Adrenal gland (tissue), 12 donors: ENCODE data around the gene MYH10. TPM values are rescaled to one million over a fixed set of nuclear protein-coding genes. Genes with fewer than 3 reads are reported as not detected.

ENCODE experiments used
- DNase-seq, 7 donors: peaks; one replicate each; pipeline ENCODE4 v3.0.0-alpha.2; 2019 to 2020
- H3K27ac ChIP-seq, 5 donors: fragments of 200-600 bp; sonication (generic) in 4 of 5; 1 replicate in 3 of 5; 2 replicates in 2 of 5; pipeline versions ENCODE4 v1.5.1 to v1.8.0; 2016 to 2020; ENCODE audit warnings: mild to moderate bottlenecking in 1 of 5
- H3K27me3 ChIP-seq: fragments of 200-600 bp; 2 replicates; pipeline ENCODE4 v1.8.0; 2021
- H3K36me3 ChIP-seq, 2 donors: fragments of 200-600 bp; replicated peaks in 1 of 2; 1 replicate in 1 of 2; 2 replicates in 1 of 2; pipeline versions ENCODE4 v1.5.1 to v1.8.0; 2018 to 2022
- H3K4me1 ChIP-seq, 2 donors: fragments of 200-600 bp; replicated peaks in 1 of 2; 1 replicate in 1 of 2; 2 replicates in 1 of 2; pipeline versions ENCODE4 v1.5.1 to v1.8.0; 2018 to 2021
- H3K4me3 ChIP-seq, 4 donors: fragments of 200-600 bp; sonication (generic) in 3 of 4; one replicate each; pipeline ENCODE4 v1.5.1; 2016 to 2018
- H3K9me3 ChIP-seq, 3 donors: fragments of 200-600 bp; sonication (generic) in 1 of 3; replicated peaks in 1 of 3; 1 replicate in 2 of 3; 2 replicates in 1 of 3; pipeline versions ENCODE4 v1.5.1 to v1.8.0; 2016 to 2021
- CTCF ChIP-seq, 6 experiments: fragments of 450-650 bp in 4 of 6; fragments of 200-600 bp in 2 of 6; sonication (generic) in 1 of 6; IDR thresholded peaks; 1 replicate in 5 of 6; 2 replicates in 1 of 6; pipeline versions ENCODE4 v1.5.1 to v1.8.0; 2016 to 2021; ENCODE audit warnings: antibody characterized with exemption in 6 of 6, mild to moderate bottlenecking in 2 of 6, moderate library complexity in 1 of 6
- POLR2A ChIP-seq, 2 donors: fragments of 450-650 bp; IDR thresholded peaks; one replicate each; pipeline ENCODE4 v1.6.1; 2017; ENCODE audit warnings: antibody characterized with exemption in 2 of 2, mild to moderate bottlenecking in 2 of 2, moderate library complexity in 1 of 2
- WGBS, 4 donors: extraction: QIAGEN DNeasy Blood & Tissue Kit in 2 of 4; methylation state at CpG; one replicate each; pipeline versions ENCODE4 v1.1.5 to v1.1.7; 2013 to 2017; 5-methylcytosine and 5-hydroxymethylcytosine counted together
- intact Hi-C, 2 donors: fragments of 100-400 bp; cut with DNase I; formaldehyde crosslinking; loops; one replicate each; pipeline versions ENCODE4 v1.14.1 to v1.15.0; 2022 to 2023
- polyA plus RNA-seq, 3 donors: library from polyadenylated mRNA; stranded (reverse); fragments of 200-250 nt in 2 of 3; fragments of 350-450 nt in 1 of 3; fragmentation: Illumina TruSeq in 1 of 3; extraction: RNeasy Lipid Tissue Mini Kit (QIAGEN cat#74804) in 1 of 3; gene quantifications; one replicate each; pipeline ENCODE4 v1.2.3, GENCODE V29; 2013 to 2014
- total RNA-seq, 9 donors: library from RNA; depleted of rRNA in 4 of 9; stranded (reverse); fragments of >200 nt in 4 of 9; fragments of 120-200 nt in 1 of 9; fragmentation: NEBNext Ultra II Directional in 1 of 9; extraction: Animal tissue kit (Norgen Biotek cat#: 25700) in 1 of 9; gene quantifications; one replicate each; pipeline versions ENCODE4 v1.1.0 to v1.2.4, GENCODE V29; 2013 to 2023
- donor health status: healthy with polysubstance abuse.
- donor health status: Bipolar disorder and iron deficiency.
- donor health status: DM: yes; HTN: yes; CAD: no.
- donor health status: DM: no; HTN: no; CAD: no.
- donor health status: DM: no; HTN: no; CAD: no.
- donor health status: DM: yes; HTN: yes; CAD: no.

MYH10 gene
- total and polyA plus RNA-seq, 12 donors: 9.8 to 101 (median 41.0) TPM

GRCh38 chr17:8481703-8482102 lies 148.8 kb downstream of the MYH10 start:
- H3K36me3 ChIP-seq: peaks cover 0 to 43% of the 10 kb centered on the region in 2 donors
- intact Hi-C loops: no loop called here
- no peaks in the 10 kb centered on the region for H3K27me3 ChIP-seq
- no peaks in the 10 kb centered on the region for H3K9me3 ChIP-seq
- WGBS, 4 donors: 78 to 84% (median 82%) methylated on average over 3 to 5 of the region's 5 CpGs
- DNase-seq: peak in 1 of 7 donors; percentile 45
- H3K4me3 ChIP-seq: no peak overlapping the region
- H3K4me1 ChIP-seq: peaks cover 11 to 16% of the 10 kb centered on the region in 2 donors
- TF ChIP-seq POLR2A (IDR thresholded peaks at IDR 0.05): no peak
- TF ChIP-seq CTCF (IDR thresholded peaks at IDR 0.05): no peak
- H3K27ac ChIP-seq: no peak overlapping the region

GRCh38 chr17:8481089-8481488 lies 149.4 kb downstream of the MYH10 start:
- H3K36me3 ChIP-seq: peaks cover 0 to 49% of the 10 kb centered on the region in 2 donors
- no peaks in the 10 kb centered on the region for H3K27me3 ChIP-seq
- WGBS, 4 donors: 94 to 100% (median 95%) methylated on average over 1 to 20 of the region's 22 CpGs
- no peak overlapping the region for H3K27ac ChIP-seq
- H3K4me3 ChIP-seq: no peak overlapping the region
- DNase-seq: peak in 1 of 7 donors; percentile 51
- intact Hi-C loops: no loop called here
- H3K4me1 ChIP-seq: peaks cover 11 to 16% of the 10 kb centered on the region in 2 donors
- no peaks in the 10 kb centered on the region for H3K9me3 ChIP-seq
- TF ChIP-seq POLR2A (IDR thresholded peaks at IDR 0.05) (no peak), CTCF (IDR thresholded peaks at IDR 0.05) (no peak)

- peak overlapping the region in 4 of 5 donors; percentile 25 to 81 (median 58) for H3K27ac ChIP-seq
- H3K4me1 ChIP-seq: peaks cover 11 to 16% of the 10 kb centered on the region in 2 donors
- intact Hi-C loops: no loop called here
- no peak for TF ChIP-seq CTCF (IDR thresholded peaks at IDR 0.05)
- no peak for TF ChIP-seq POLR2A (IDR thresholded peaks at IDR 0.05)
- H3K36me3 ChIP-seq: peaks cover 0 to 57% of the 10 kb centered on the region in 2 donors
- H3K9me3 ChIP-seq: no peaks in the 10 kb centered on the region
- no peak overlapping the region for H3K4me3 ChIP-seq
- peak in 6 of 7 donors; percentile 37 to 68 (median 60) for DNase-seq
- H3K27me3 ChIP-seq: no peaks in the 10 kb centered on the region
- WGBS, 4 donors: 64 to 86% (median 71%) methylated on average over 21 to 33 of the region's 33 CpGs
Measured at GRCh38 chr17:8480011-8480976, 150.2 kb downstream of the MYH10 start.

- Histone ChIP-seq H3K36me3 (peaks cover 0 to 65% of the 10 kb centered on the region in 2 donors), H3K27me3 (no peaks in the 10 kb centered on the region), H3K27ac (peak overlapping the region in 4 of 5 donors; percentile 25 to 81 (median 58)), H3K4me1 (peaks cover 11 to 16% of the 10 kb centered on the region in 2 donors), H3K9me3 (no peaks in the 10 kb centered on the region), H3K4me3 (no peak overlapping the region)
- intact Hi-C loops: loop anchor here in 1 of 2 donors (10.0 kb wide), 1 partner anchor 265 kb away; the partner anchor contains the start of gene CCDC42
- WGBS, 4 donors: 35 to 55% (median 45%) methylated on average over 11 of the region's 11 CpGs
- no peak for TF ChIP-seq POLR2A (IDR thresholded peaks at IDR 0.05)
- TF ChIP-seq CTCF (IDR thresholded peaks at IDR 0.05): no peak
- peak in 6 of 7 donors; percentile 57 to 84 (median 74) for DNase-seq
Measured at GRCh38 chr17:8479431-8479947, 151.0 kb downstream of the MYH10 start.
